HepG2 (cell line): ENCODE results near the gene UPF3B. TPM values are rescaled to one million over a fixed set of nuclear protein-coding genes. Genes with fewer than 3 reads are reported as not detected.

Source experiments
- ATAD3A ChIP-seq: sonication (generic); formaldehyde crosslinking; IDR thresholded peaks from 2 replicates; pipeline ENCODE4 v1.4.0; 2020; ENCODE audit warnings: missing genetic modification reagents
- ATF1 ChIP-seq: IDR thresholded peaks from 2 replicates; pipeline ENCODE4 v1.6.1; 2016; ENCODE audit warnings: mild to moderate bottlenecking, control low read depth
- CEBPG ChIP-seq: IDR thresholded peaks from 2 replicates; pipeline ENCODE4 v1.6.1; 2016
- FOSL2 ChIP-seq: sonication (generic); formaldehyde crosslinking; IDR thresholded peaks from 2 replicates; pipeline ENCODE4 v1.4.0; 2020; ENCODE audit warnings: missing genetic modification reagents
- FOXK2 ChIP-seq: fragments of 450-650 bp; IDR thresholded peaks from 2 replicates; pipeline ENCODE4 v1.6.1; 2016
- HNRNPLL ChIP-seq: fragments of 200-400 bp; formaldehyde crosslinking; IDR thresholded peaks from 2 replicates; pipeline ENCODE4 v1.6.1; 2017; ENCODE audit warnings: mild to moderate bottlenecking, low read depth, low read length; ENCODE audit not compliant: poor library complexity, severe bottlenecking
- LCORL ChIP-seq, 2 experiments: fragments of 450-650 bp in 1 of 2; sonication (generic) in 1 of 2; formaldehyde crosslinking in 1 of 2; IDR thresholded peaks; 2 replicates each; pipeline versions ENCODE4 v1.5.0 to v1.6.1; 2017 to 2020; ENCODE audit warnings: antibody characterized with exemption in 1 of 2, missing genetic modification reagents in 1 of 2
- MBD4 ChIP-seq: IDR thresholded peaks from 2 replicates; pipeline ENCODE4 v1.6.1; 2012; ENCODE audit warnings: low read length, inconsistent platforms, borderline replicate concordance
- MTA1 ChIP-seq: sonication (generic); formaldehyde crosslinking; IDR thresholded peaks from 2 replicates; pipeline ENCODE4 v1.4.0; 2020; ENCODE audit warnings: missing genetic modification reagents, mild to moderate bottlenecking, borderline replicate concordance
- SKI ChIP-seq: fragments of 450-650 bp; IDR thresholded peaks from one replicate; pipeline ENCODE4 v1.6.1; 2018; ENCODE audit warnings: mild to moderate bottlenecking; ENCODE audit not compliant: partially characterized antibody
- SOX13 ChIP-seq, 3 experiments: fragments of 450-650 bp in 1 of 3; sonication (generic) in 1 of 3; formaldehyde crosslinking in 1 of 3; IDR thresholded peaks in 2 of 3; conservative IDR thresholded peaks in 1 of 3; 2 replicates each; pipeline versions ENCODE4 v1.5.0 to v1.6.1; 2016 to 2020; ENCODE audit warnings: antibody characterized with exemption in 1 of 3, mild to moderate bottlenecking in 1 of 3, missing compliant biosample characterization in 1 of 3, missing genetic modification reagents in 1 of 3, moderate library complexity in 1 of 3
- SOX5 ChIP-seq: IDR thresholded peaks from 2 replicates; pipeline ENCODE4 v1.6.1; 2016; ENCODE audit warnings: borderline replicate concordance
- TMF1 ChIP-seq: sonication (generic); formaldehyde crosslinking; IDR thresholded peaks from 2 replicates; pipeline ENCODE4 v1.8.1; 2022; ENCODE audit warnings: low read depth, missing genetic modification reagents
- ZNF652 ChIP-seq: IDR thresholded peaks from 2 replicates; pipeline ENCODE4 v1.6.1; 2016; ENCODE audit warnings: low read depth, borderline replicate concordance
- ZNF83 ChIP-seq: sonication (generic); formaldehyde crosslinking; IDR thresholded peaks from 2 replicates; pipeline ENCODE4 v1.4.0; 2020; ENCODE audit warnings: missing genetic modification reagents, mild to moderate bottlenecking, borderline replicate concordance
- ZSCAN31 ChIP-seq: sonication (generic); formaldehyde crosslinking; IDR thresholded peaks from 2 replicates; pipeline ENCODE4 v1.5.0; 2020; ENCODE audit warnings: low read depth, mild to moderate bottlenecking, missing genetic modification reagents
- polyA plus RNA-seq, 8 experiments: library from polyadenylated mRNA; depleted of rRNA in 3 of 8; stranded (reverse) in 7 of 8; unstranded in 1 of 8; fragments of >200 nt; fragmentation: Illumina TruSeq in 4 of 8; extraction: Trizol in 4 of 8; gene quantifications; 2 replicates each; pipeline versions ENCODE4 v1.2.1 to v1.2.3, GENCODE V29; 2011 to 2016; ENCODE audit warnings: low read depth in 4 of 8, missing spikeins in 1 of 8, mixed read lengths in 1 of 8; ENCODE audit not compliant: insufficient read depth in 1 of 8
- total RNA-seq, 5 experiments: library from RNA; depleted of rRNA; stranded (reverse); fragments of >200 nt; fragmentation: Illumina TruSeq; extraction: Trizol; gene quantifications; 2 replicates each; pipeline ENCODE4 v1.2.3, GENCODE V29; 2016; ENCODE audit warnings: low read depth in 1 of 5
- TF ChIP-seq, protein P1 (sequence below): sonication (generic); formaldehyde crosslinking; IDR thresholded peaks from 2 replicates; pipeline ENCODE4 v1.4.0; 2020; ENCODE audit warnings: missing genetic modification reagents
- TF ChIP-seq, protein P2 (sequence below): sonication (generic); formaldehyde crosslinking; IDR thresholded peaks from 2 replicates; pipeline ENCODE4 v1.8.0; 2022; ENCODE audit warnings: mild to moderate bottlenecking, missing genetic modification reagents, borderline replicate concordance
- TF ChIP-seq, protein P3 (sequence below): sonication (generic); formaldehyde crosslinking; conservative IDR thresholded peaks from 2 replicates; pipeline ENCODE4 v1.8.0; 2022; ENCODE audit warnings: missing genetic modification reagents
- TF ChIP-seq, protein P4 (sequence below): sonication (generic); formaldehyde crosslinking; IDR thresholded peaks from 2 replicates; pipeline ENCODE4 v1.5.0; 2020; ENCODE audit warnings: missing genetic modification reagents

Gene UPF3B
- total and polyA plus RNA-seq, 2 of the 13 experiments (the other 11 are each of a cell fraction or from before 2014, with no cell fraction given) = 5.2 to 7.2 TPM

DNA sequence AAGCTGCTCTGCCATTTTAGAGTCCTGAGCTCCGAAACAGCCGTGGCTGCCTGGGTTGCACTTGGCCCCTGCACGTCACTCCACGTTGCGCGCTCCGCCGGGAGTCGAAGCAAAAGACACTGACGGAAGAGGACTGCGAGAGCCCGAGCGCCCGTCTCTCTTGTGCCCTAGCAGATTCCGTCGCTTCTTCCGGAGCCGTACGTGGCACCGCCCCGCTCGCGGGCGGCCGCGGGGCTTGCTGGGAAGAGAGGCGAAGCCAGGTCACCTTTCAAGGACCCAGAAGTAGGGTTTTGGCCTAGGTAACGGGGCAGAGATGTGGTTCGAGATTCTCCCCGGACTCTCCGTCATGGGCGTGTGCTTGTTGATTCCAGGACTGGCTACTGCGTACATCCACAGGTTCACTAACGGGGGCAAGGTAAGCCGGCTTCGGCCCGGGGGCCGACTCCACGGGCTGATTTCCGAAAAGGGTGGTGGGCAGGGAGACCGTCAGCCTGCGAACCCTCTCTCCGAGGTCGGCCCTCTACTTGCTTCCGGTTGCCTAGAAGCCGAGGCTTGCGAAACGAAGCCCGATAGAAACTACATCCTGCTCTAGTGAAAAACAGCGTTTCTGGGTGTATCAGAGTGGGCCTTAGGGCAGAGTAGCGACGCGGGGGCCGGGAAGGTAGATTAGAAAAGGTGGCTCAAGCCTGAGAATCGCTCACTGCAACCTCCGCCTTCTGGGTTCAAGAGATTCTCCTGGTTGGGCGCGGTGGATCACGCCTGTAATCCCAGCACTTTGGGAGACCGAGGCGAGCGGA lies 19.0 kb upstream of the UPF3B start, which contains the start of the genes NDUFA1 and RNF113A (continued):
- TF ChIP-seq CEBPG (CRISPR knock-in tag) (peak; percentile 38), ZSCAN31 (CRISPR knock-in tag) (peak; percentile 57; the same call in 1 of the 2 replicates), TMF1 (no peak), SKI (no peak), ZNF83 (no peak), FOXK2 (no peak), HNRNPLL (peak; percentile 96), LCORL (IDR thresholded peaks at IDR 0.05) (no peak), LCORL (CRISPR knock-in tag; IDR thresholded peaks at IDR 0.05) (no peak), ATF1 (0 out of 2 replicates have a peak, but pooled peaks have one; percentile 39), MBD4 (no peak), MTA1 (CRISPR knock-in tag) (no peak), SOX13 (IDR thresholded peaks at IDR 0.05) (no peak), SOX13 (CRISPR knock-in tag; conservative IDR thresholded peaks at IDR 0.05 in 1 of 2, IDR thresholded peaks at IDR 0.05 in 1 of 2) (no peak), SOX5 (no peak), ZNF652 (CRISPR knock-in tag) (no peak), ATAD3A (CRISPR knock-in tag) (no peak), FOSL2 (CRISPR knock-in tag) (no peak)
- TF ChIP-seq, protein P1, sequence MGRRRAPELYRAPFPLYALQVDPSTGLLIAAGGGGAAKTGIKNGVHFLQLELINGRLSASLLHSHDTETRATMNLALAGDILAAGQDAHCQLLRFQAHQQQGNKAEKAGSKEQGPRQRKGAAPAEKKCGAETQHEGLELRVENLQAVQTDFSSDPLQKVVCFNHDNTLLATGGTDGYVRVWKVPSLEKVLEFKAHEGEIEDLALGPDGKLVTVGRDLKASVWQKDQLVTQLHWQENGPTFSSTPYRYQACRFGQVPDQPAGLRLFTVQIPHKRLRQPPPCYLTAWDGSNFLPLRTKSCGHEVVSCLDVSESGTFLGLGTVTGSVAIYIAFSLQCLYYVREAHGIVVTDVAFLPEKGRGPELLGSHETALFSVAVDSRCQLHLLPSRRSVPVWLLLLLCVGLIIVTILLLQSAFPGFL (CRISPR knock-in tag) = no peak
- TF ChIP-seq, protein P2, sequence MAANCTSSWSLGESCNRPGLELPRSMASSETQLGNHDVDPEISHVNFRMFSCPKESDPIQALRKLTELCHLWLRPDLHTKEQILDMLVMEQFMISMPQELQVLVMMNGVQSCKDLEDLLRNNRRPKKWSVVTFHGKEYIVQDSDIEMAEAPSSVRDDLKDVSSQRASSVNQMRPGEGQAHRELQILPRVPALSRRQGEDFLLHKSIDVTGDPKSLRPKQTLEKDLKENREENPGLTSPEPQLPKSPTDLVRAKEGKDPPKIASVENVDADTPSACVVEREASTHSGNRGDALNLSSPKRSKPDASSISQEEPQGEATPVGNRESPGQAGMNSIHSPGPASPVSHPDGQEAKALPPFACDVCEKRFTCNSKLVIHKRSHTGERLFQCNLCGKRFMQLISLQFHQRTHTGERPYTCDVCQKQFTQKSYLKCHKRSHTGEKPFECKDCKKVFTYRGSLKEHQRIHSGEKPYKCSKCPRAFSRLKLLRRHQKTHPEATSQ = no peak
- TF ChIP-seq, protein P3, sequence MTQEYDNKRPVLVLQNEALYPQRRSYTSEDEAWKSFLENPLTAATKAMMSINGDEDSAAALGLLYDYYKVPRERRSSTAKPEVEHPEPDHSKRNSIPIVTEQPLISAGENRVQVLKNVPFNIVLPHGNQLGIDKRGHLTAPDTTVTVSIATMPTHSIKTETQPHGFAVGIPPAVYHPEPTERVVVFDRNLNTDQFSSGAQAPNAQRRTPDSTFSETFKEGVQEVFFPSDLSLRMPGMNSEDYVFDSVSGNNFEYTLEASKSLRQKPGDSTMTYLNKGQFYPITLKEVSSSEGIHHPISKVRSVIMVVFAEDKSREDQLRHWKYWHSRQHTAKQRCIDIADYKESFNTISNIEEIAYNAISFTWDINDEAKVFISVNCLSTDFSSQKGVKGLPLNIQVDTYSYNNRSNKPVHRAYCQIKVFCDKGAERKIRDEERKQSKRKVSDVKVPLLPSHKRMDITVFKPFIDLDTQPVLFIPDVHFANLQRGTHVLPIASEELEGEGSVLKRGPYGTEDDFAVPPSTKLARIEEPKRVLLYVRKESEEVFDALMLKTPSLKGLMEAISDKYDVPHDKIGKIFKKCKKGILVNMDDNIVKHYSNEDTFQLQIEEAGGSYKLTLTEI = no peak
- TF ChIP-seq, protein P4, sequence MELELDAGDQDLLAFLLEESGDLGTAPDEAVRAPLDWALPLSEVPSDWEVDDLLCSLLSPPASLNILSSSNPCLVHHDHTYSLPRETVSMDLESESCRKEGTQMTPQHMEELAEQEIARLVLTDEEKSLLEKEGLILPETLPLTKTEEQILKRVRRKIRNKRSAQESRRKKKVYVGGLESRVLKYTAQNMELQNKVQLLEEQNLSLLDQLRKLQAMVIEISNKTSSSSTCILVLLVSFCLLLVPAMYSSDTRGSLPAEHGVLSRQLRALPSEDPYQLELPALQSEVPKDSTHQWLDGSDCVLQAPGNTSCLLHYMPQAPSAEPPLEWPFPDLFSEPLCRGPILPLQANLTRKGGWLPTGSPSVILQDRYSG (CRISPR knock-in tag) = peak; percentile 44; the same call in 1 of the 2 replicates
